Neural progenitor cell (in vitro differentiated cells): ENCODE data around the gene CAMK1D. TPM values are rescaled to one million over a fixed set of nuclear protein-coding genes. Genes with fewer than 3 reads are reported as not detected.

Experiments used
- DNase-seq: peaks from one replicate; pipeline ENCODE4 v3.0.0-alpha.2; 2016; ENCODE audit warnings: low spot score
- H2AFZ ChIP-seq: fragments of 200-600 bp; sonication (generic); replicated peaks from 2 replicates; pipeline ENCODE4 v1.6.1; 2016; ENCODE audit warnings: antibody characterized with exemption
- H3F3A ChIP-seq: fragments of 200-600 bp; sonication (generic); 2 replicates; pipeline ENCODE4 v1.6.1; 2016; ENCODE audit warnings: antibody characterized with exemption, low read depth
- H3K27ac ChIP-seq: fragments of 200-600 bp; sonication (generic); 2 replicates; pipeline ENCODE4 v1.5.1; 2016; ENCODE audit warnings: mild to moderate bottlenecking
- H3K27me3 ChIP-seq: fragments of 200-600 bp; sonication (generic); 2 replicates; pipeline ENCODE4 v1.6.1; 2016; ENCODE audit warnings: mild to moderate bottlenecking, moderate library complexity
- H3K36me3 ChIP-seq: fragments of 200-600 bp; sonication (generic); 2 replicates; pipeline ENCODE4 v1.5.1; 2016
- H3K4me1 ChIP-seq: fragments of 200-600 bp; sonication (generic); 2 replicates; pipeline ENCODE4 v1.6.1; 2016; ENCODE audit warnings: mixed run types
- H3K4me2 ChIP-seq: fragments of 200-600 bp; sonication (generic); 2 replicates; pipeline ENCODE4 v1.6.1; 2016
- H3K4me3 ChIP-seq: fragments of 200-600 bp; sonication (generic); 2 replicates; pipeline ENCODE4 v1.5.1; 2016
- H3K79me2 ChIP-seq: fragments of 200-600 bp; sonication (generic); 2 replicates; pipeline ENCODE4 v1.6.1; 2016; ENCODE audit warnings: low read depth
- H3K9ac ChIP-seq: fragments of 200-600 bp; sonication (generic); 2 replicates; pipeline ENCODE4 v1.6.1; 2016
- H3K9me3 ChIP-seq: fragments of 200-600 bp; sonication (generic); 2 replicates; pipeline ENCODE4 v1.5.1; 2016; ENCODE audit warnings: low read depth
- H4K20me1 ChIP-seq: fragments of 200-600 bp; sonication (generic); 2 replicates; pipeline ENCODE4 v1.6.1; 2016; ENCODE audit warnings: low read depth
- H3K27ac Mint-ChIP-seq: 3 replicates; pipeline ENCODE4 v1.8.0; 2021; ENCODE audit warnings: mixed read lengths
- H3K27me3 Mint-ChIP-seq: 2 replicates; pipeline ENCODE4 v1.8.0; 2022; ENCODE audit warnings: low read depth, mild to moderate bottlenecking, inconsistent platforms, moderate library complexity, mixed read lengths; ENCODE audit not compliant: insufficient read depth
- H3K36me3 Mint-ChIP-seq: 3 replicates; pipeline ENCODE4 v1.8.0; 2021; ENCODE audit warnings: mixed read lengths
- H3K4me1 Mint-ChIP-seq: 3 replicates; pipeline ENCODE4 v1.8.0; 2021; ENCODE audit warnings: mixed read lengths
- H3K4me3 Mint-ChIP-seq: 3 replicates; pipeline ENCODE4 v1.8.0; 2021; ENCODE audit warnings: mild to moderate bottlenecking, moderate library complexity, mixed read lengths
- H3K9me3 Mint-ChIP-seq: 3 replicates; pipeline ENCODE4 v1.8.0; 2020; ENCODE audit warnings: mixed read lengths
- CTCF ChIP-seq: fragments of 200-600 bp; sonication (generic); IDR thresholded peaks from 2 replicates; pipeline ENCODE4 v1.5.1; 2017; ENCODE audit warnings: antibody characterized with exemption, mild to moderate bottlenecking
- EZH2 ChIP-seq: fragments of 200-600 bp; sonication (generic); IDR thresholded peaks from 2 replicates; pipeline ENCODE4 v1.6.1; 2017; ENCODE audit warnings: antibody characterized with exemption, mild to moderate bottlenecking, moderate library complexity
- EZH2phosphoT487 ChIP-seq: fragments of 200-600 bp; sonication (generic); IDR thresholded peaks from 2 replicates; pipeline ENCODE4 v1.6.1; 2017; ENCODE audit warnings: antibody characterized with exemption
- total RNA-seq: library from RNA; depleted of rRNA; stranded (reverse); fragments of >200 nt; gene quantifications from 2 replicates; pipeline ENCODE4 v1.2.3, GENCODE V29; 2015; ENCODE audit warnings: low replicate concordance

CAMK1D gene
- total RNA-seq, 1 donor from 2014 or later, result 7.6 TPM

DNA sequence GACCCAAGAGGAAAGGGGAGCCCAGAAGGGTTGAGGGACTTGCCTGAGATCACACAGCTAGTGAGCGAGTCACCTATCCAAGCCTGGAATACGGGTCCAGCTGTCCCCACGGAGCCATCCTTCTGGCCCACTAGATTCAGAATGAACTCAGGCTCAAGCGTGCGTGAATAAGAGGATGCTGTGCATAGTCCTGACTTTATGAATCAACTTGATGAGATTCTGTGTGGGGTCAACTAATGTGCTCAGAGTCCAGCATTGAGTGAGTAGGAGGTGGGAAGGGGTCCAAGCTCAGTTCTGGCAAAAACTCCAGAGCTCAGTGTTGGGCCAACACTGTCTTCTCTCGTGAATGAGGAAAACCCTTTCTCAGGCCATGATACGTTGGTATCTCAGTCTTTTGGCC, 41.4 kb downstream of the CAMK1D start:
- no peak overlapping the region for H3K9ac ChIP-seq
- Mint-ChIP-seq H3K27ac (no peak overlapping the region), H3K27me3 (no peaks in the 10 kb centered on the region), H3K4me3 (no peak overlapping the region), H3K4me1 (peaks cover 15% of the 10 kb centered on the region), H3K9me3 (no peaks in the 10 kb centered on the region), H3K36me3 (peaks cover 2% of the 10 kb centered on the region)
- H3K4me1 ChIP-seq, result peaks cover 7% of the 10 kb centered on the region
- DNase-seq, result no peak
- H2AFZ ChIP-seq, result no peak overlapping the region
- no peaks in the 10 kb centered on the region for H4K20me1 ChIP-seq
- no peaks in the 10 kb centered on the region for H3K79me2 ChIP-seq
- peak overlapping the region; percentile 4 for H3K4me2 ChIP-seq
- H3K36me3 ChIP-seq, result no peaks in the 10 kb centered on the region
- no peak overlapping the region for H3K27ac ChIP-seq
- TF ChIP-seq EZH2phosphoT487 (no peak), EZH2 (no peak), CTCF (no peak)
- H3K27me3 ChIP-seq, result no peaks in the 10 kb centered on the region
- H3K9me3 ChIP-seq, result no peaks in the 10 kb centered on the region
- H3K4me3 ChIP-seq, result no peak overlapping the region
- no peaks in the 10 kb centered on the region for H3F3A ChIP-seq

- H3K27me3 Mint-ChIP-seq, result no peaks in the 10 kb centered on the region
- Histone ChIP-seq H3K79me2 (no peaks in the 10 kb centered on the region), H2AFZ (no peak overlapping the region), H3K36me3 (no peaks in the 10 kb centered on the region), H3K27ac (no peak overlapping the region), H3F3A (no peaks in the 10 kb centered on the region), H4K20me1 (no peaks in the 10 kb centered on the region), H3K9me3 (no peaks in the 10 kb centered on the region), H3K4me3 (no peak overlapping the region), H3K4me1 (peaks cover 7% of the 10 kb centered on the region), H3K4me2 (peak overlapping the region; percentile 4), H3K9ac (no peak overlapping the region), H3K27me3 (no peaks in the 10 kb centered on the region)
- H3K4me1 Mint-ChIP-seq, result peaks cover 16% of the 10 kb centered on the region
- H3K4me3 Mint-ChIP-seq, result no peak overlapping the region
- no peak for DNase-seq
- no peak for TF ChIP-seq EZH2phosphoT487
- TF ChIP-seq EZH2, result no peak
- no peak for TF ChIP-seq CTCF
- H3K9me3 Mint-ChIP-seq, result no peaks in the 10 kb centered on the region
- peaks cover 3% of the 10 kb centered on the region for H3K36me3 Mint-ChIP-seq
- peak overlapping the region; percentile 54 for H3K27ac Mint-ChIP-seq
Observed at GRCh38 chr10:12391206-12391605, 41.9 kb downstream of the CAMK1D start.

GRCh38 chr10:12393831-12394230, 44.5 kb downstream of the CAMK1D start:
- no peaks in the 10 kb centered on the region for H3K79me2 ChIP-seq
- Mint-ChIP-seq H3K27me3 (no peaks in the 10 kb centered on the region), H3K27ac (no peak overlapping the region), H3K4me1 (peaks cover 29% of the 10 kb centered on the region), H3K9me3 (peaks cover under 1% of the 10 kb centered on the region), H3K4me3 (no peak overlapping the region), H3K36me3 (peaks cover 4% of the 10 kb centered on the region)
- H3K36me3 ChIP-seq, result no peaks in the 10 kb centered on the region
- no peak overlapping the region for H3K4me2 ChIP-seq
- no peaks in the 10 kb centered on the region for H3F3A ChIP-seq
- H2AFZ ChIP-seq, result no peak overlapping the region
- H3K27ac ChIP-seq, result no peak overlapping the region
- H3K4me3 ChIP-seq, result no peak overlapping the region
- peaks cover 7% of the 10 kb centered on the region for H3K4me1 ChIP-seq
- DNase-seq, result no peak
- no peaks in the 10 kb centered on the region for H3K9me3 ChIP-seq
- H3K27me3 ChIP-seq, result no peaks in the 10 kb centered on the region
- H4K20me1 ChIP-seq, result peaks cover 7% of the 10 kb centered on the region
- H3K9ac ChIP-seq, result no peak overlapping the region
- TF ChIP-seq CTCF (no peak), EZH2phosphoT487 (no peak), EZH2 (no peak)
